GM23338 (cell line): ENCODE measurements around the gene ARL15.

Experiments
- CTCF ChIP-seq, 2 experiments: fragments of 200-600 bp in 1 of 2; sonication (generic) in 1 of 2; conservative IDR thresholded peaks; 2 replicates each; pipeline versions ENCODE4 v1.5.1 to v1.6.1; 2016 to 2017; ENCODE audit warnings: antibody characterized with exemption in 2 of 2, low read depth in 2 of 2, mild to moderate bottlenecking in 2 of 2, moderate library complexity in 1 of 2
- EZH2 ChIP-seq: fragments of 200-600 bp; sonication (generic); IDR thresholded peaks from one replicate; pipeline ENCODE4 v1.8.0; 2017; ENCODE audit warnings: antibody characterized with exemption, mild to moderate bottlenecking, low read depth; ENCODE audit not compliant: unreplicated experiment
- ZNF331 ChIP-seq: fragments of 250-450 bp; sonication (Bioruptor Pico); IDR thresholded peaks from 2 replicates; pipeline ENCODE4 v1.5.0; 2020; ENCODE audit warnings: low read depth, mild to moderate bottlenecking, moderate library complexity

GRCh38 chr5:54098267-54098666, 212.1 kb downstream of the ARL15 start:
- no peak for TF ChIP-seq EZH2
- TF ChIP-seq CTCF (conservative IDR thresholded peaks at IDR 0.05; ENCODE audit: low read depth in 2 of 2) = no peak
- TF ChIP-seq ZNF331 (CRISPR knock-in tag) = no peak
